ENCODE measurements around the gene ATG10. TPM values are rescaled to one million over a fixed set of nuclear protein-coding genes. Genes with fewer than 3 reads are reported as not detected.
A peak's percentile ranks its signal among the peaks of the same experiment; 100 is the strongest.

Gene ATG10
- total RNA-seq, 1 donor from 2014 or later = 5.3 TPM

GRCh38 chr5:82222597-82223574 is 251.1 kb downstream of the ATG10 start:
- no peak overlapping the region for H3K4me3 Mint-ChIP-seq
- TF ChIP-seq CTCF (IDR thresholded peaks at IDR 0.05) = no peak
- H3K27me3 Mint-ChIP-seq = no peaks in the 10 kb centered on the region
- DNase-seq (no peak), ATAC-seq (ENCODE audit: low read depth) (no peak)
- intact Hi-C loops (cut with micrococcal nuclease) = no loop called here
- ChIA-PET POLR2A (no interaction called here), CTCF (interaction anchor here (1.0 kb wide), 1 partner anchor 798 kb away, joined by 4 read pairs; no protein-coding TSS in a partner anchor)
- peaks cover 3% of the 10 kb centered on the region for H3K4me1 Mint-ChIP-seq
- H3K36me3 Mint-ChIP-seq (ENCODE audit: low read depth) = no peaks in the 10 kb centered on the region
- no peak overlapping the region for H3K27ac Mint-ChIP-seq
- no peaks in the 10 kb centered on the region for H3K9me3 Mint-ChIP-seq

- H3K9me3 Mint-ChIP-seq = no peaks in the 10 kb centered on the region
- CTCF ChIA-PET = interaction anchor here (0.6 to 3.1 kb wide), 14 partner anchors 17 to 802 kb away, joined by 3 to 41 read pairs (median 5); no protein-coding TSS in a partner anchor
- intact Hi-C loops (cut with micrococcal nuclease) = loop anchor here (1.0 to 2.0 kb wide), 8 partner anchors 51 to 926 kb away; partner anchors contain the start of gene SSBP2
- no peak overlapping the region for H3K4me3 Mint-ChIP-seq
- H3K27me3 Mint-ChIP-seq = no peaks in the 10 kb centered on the region
- H3K4me1 Mint-ChIP-seq = peaks cover 3% of the 10 kb centered on the region
- POLR2A ChIA-PET = no interaction called here
- ATAC-seq (ENCODE audit: low read depth) = peak; percentile 89
- no peaks in the 10 kb centered on the region for H3K36me3 Mint-ChIP-seq (ENCODE audit: low read depth)
- no peak overlapping the region for H3K27ac Mint-ChIP-seq
- peak; percentile 60 for TF ChIP-seq CTCF (IDR thresholded peaks at IDR 0.05)
- DNase-seq = peak; percentile 33
Measured at GRCh38 chr5:82225525-82226172, 253.8 kb downstream of the ATG10 start.

GRCh38 chr5:82234885-82235284 is 263.1 kb downstream of the ATG10 start:
- Mint-ChIP-seq H3K27ac (no peak overlapping the region), H3K9me3 (no peaks in the 10 kb centered on the region), H3K4me1 (no peaks in the 10 kb centered on the region), H3K4me3 (no peak overlapping the region), H3K27me3 (no peaks in the 10 kb centered on the region), H3K36me3 (ENCODE audit: low read depth) (no peaks in the 10 kb centered on the region)
- CTCF ChIA-PET = no interaction called here
- POLR2A ChIA-PET = no interaction called here
- intact Hi-C loops (cut with micrococcal nuclease) = no loop called here
- no peak for DNase-seq
- no peak for ATAC-seq (ENCODE audit: low read depth)
- no peak for TF ChIP-seq CTCF (IDR thresholded peaks at IDR 0.05)

- ChIA-PET POLR2A (no interaction called here), CTCF (no interaction called here)
- H3K4me1 Mint-ChIP-seq = no peaks in the 10 kb centered on the region
Measured at GRCh38 chr5:82244151-82244550, 272.3 kb downstream of the ATG10 start.

More at GRCh38 chr5:82244151-82244550, 272.3 kb downstream of the ATG10 start:
- intact Hi-C loops (cut with micrococcal nuclease) = no loop called here
- no peak for TF ChIP-seq CTCF (IDR thresholded peaks at IDR 0.05)
- DNase-seq = no peak
- Mint-ChIP-seq H3K9me3 (peaks cover 17% of the 10 kb centered on the region), H3K4me3 (no peak overlapping the region), H3K27ac (no peak overlapping the region), H3K27me3 (no peaks in the 10 kb centered on the region), H3K36me3 (ENCODE audit: low read depth) (peaks cover 10% of the 10 kb centered on the region)
- no peak for ATAC-seq (ENCODE audit: low read depth)

Data from activated B cell treated with CpG ODN at 0.5 μM for 24 hours (primary cell).